HG02610 (cell line): ENCODE measurements around the gene ODF4.

Experiments
- ATAC-seq: cut with Tn5 transposase; IDR thresholded peaks from one replicate; pipeline ENCODE4 v1.9.1; 2021; ENCODE audit warnings: mild to moderate bottlenecking, moderate library complexity; ENCODE audit not compliant: unreplicated experiment

ODF4 gene, protein sequence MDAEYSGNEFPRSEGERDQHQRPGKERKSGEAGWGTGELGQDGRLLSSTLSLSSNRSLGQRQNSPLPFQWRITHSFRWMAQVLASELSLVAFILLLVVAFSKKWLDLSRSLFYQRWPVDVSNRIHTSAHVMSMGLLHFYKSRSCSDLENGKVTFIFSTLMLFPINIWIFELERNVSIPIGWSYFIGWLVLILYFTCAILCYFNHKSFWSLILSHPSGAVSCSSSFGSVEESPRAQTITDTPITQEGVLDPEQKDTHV

DNA sequence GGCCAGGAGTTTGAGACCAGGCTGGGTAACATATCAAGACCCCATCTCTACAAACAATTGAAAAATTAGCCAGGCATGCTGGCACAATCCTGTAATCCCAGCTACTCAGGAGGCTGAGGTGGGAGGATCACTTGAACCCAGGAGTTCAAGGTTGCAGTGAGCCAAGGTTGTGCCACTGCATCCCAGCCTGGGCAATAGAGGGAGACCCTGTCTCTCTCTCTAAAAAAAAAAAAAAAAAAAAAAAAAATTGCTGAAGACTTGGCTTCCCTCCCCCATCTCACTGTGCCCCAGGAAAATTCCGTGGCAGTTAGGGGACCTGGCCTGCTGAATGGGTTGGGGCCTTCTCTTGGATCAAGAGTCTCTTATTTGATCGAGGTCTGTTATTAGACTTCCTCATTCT lies at the start of gene ODF4:
TSS of gene ODF4 (plus strand) at position 301 of the 400 bp plus-strand sequence. CDS start 212 bp downstream, outside the sequence.
- no peak for ATAC-seq

DNA sequence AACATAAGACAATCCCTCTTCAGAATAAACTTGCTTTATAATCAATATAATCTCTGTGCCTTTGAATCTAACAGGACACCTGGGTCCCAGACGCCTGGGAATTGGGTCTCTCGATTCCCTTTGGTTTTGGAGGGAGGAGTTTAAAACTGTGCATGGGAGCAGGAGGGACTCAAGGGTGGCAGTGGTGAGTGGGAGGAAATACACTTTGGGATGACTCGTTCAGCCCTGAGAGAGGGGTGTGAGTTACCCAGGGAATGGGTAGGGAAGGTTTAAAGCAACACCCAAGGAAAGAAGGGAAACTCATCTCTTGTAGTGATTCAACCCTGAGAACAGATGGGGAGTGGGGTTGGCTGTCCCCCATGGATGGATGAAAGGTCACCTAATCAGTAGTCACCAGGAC lies 49.6 kb upstream of the ODF4 start:
- no peak for ATAC-seq

DNA sequence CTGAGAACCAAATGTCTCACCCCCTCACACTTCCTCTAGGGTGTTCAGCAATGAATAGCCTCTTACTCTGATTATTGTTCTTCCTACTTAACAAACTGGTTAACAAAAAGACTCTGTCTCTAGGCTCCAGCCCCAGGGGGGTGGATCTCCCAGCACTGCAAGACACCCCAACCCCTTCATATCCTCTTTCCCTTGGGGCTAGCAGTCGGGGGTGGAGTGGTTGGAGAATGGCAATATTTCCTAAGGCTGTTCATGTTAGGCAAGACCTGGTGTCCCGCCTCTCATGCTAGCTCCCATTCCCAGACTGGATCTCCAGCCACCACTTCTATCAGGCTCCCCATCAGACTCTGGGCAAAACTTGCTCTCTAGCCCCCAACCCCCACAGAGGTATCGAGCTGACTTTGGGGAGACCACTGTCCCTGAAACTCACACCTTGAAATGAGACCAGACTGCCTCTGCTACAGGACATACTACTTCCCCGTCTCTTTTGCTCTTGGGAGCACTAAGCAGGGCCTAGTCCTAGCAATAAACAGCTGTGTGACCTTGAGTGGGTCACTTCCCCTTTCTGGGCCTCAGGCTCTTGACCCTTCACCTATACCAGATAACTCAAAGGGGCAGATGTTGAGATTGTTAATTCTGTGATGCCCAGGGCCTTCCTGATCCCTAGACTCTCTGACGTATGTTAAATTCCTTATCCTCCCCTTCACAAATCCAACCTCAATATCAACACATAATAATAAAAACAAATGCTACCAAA lies 46.8 kb upstream of the ODF4 start:
- ATAC-seq, result no peak

DNA sequence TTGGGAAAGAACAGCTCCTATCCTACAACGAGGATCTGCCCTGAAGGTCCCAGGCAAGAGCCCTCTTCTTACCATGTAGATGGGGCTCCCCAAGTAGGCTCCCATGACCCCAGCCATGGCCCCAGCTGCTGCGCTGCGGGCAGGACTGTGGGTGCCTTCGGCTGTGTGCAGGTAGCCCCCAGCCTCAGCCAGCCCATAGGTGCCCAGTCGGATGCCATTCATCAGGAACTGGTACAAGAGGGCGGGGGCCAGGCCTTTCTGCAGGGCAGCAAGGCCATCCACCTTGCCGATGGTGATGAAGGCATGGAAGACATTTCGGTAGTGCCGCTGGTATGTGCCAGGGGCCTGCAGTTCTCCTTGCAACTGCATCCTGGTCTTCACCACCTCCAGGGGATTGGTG lies 45.3 kb upstream of the ODF4 start:
- no peak for ATAC-seq

DNA sequence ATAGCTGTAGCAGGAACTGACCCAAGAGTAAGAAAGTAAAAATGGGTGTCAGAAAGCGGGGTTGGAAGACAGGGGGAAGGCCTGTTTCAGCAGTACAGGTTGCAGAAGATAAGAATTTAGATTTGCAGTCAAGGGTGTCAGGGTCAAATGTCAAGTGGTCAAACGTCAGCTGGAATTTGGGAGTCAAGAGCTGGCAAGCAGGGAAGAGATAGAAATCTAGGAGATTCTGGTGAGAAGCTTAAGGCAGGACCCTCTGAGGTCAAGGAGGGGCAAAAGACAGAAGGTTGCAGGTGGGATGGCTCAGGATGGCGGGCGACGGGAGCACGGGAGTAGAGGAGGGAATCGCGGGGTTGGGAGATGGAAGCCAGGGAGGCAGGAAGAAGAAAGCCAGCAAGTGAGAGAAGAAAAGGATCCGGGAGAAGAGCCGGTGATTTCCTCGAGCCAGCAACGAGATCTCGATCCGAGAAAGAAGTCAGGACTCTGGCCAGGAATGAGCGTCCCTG lies 44.8 kb upstream of the ODF4 start:
- ATAC-seq, result no peak

DNA sequence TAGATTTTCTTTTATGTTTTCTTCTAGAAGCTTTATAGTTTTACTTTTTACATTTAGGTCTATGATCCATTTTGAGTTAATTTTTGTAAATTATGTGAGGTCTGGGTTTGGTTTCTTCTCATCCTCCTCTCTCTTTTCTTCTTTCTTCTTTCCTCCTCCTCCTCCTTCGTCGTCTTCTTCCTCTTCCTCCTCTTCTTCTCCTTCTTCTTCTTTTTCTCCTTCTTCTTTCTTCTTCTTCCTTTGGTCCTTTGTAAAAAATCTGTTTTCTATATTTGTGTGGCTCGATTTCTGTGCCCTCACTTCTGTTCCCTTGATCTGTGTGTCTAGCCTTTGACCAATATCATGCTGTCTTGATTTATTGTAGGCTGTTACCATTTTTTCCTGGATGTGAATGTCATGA lies 39.4 kb upstream of the ODF4 start:
- ATAC-seq, result no peak

DNA sequence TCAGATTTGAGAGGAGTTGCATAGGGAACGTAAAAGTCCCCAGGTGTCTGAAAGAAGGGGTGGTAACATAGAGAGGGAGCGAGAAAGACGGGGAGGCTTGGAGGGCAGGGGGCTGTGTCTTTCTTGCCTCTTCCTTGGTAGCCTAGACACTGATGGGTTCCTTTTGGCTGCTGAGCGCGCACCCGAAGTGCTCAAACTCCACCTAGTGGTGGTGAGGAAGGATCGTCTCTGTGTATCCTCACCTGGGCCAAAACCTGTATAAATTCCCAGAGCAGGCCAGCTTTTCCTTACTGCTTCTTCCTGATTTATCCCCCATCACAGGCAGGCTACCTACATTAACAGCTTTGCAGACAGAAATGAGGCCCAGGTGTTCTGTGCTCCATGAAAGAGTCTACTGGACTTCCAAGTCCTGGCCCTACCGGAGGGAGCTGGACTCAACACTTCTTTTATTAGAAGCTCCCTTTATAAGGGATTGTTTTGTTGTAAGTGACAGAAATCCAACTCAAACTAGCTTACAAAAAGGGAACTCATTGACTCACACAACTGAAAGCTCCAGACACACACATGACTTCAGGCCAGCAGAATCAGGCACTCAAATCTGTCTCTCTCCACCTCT lies 38.9 kb upstream of the ODF4 start:
- peak; percentile 58 for ATAC-seq

DNA sequence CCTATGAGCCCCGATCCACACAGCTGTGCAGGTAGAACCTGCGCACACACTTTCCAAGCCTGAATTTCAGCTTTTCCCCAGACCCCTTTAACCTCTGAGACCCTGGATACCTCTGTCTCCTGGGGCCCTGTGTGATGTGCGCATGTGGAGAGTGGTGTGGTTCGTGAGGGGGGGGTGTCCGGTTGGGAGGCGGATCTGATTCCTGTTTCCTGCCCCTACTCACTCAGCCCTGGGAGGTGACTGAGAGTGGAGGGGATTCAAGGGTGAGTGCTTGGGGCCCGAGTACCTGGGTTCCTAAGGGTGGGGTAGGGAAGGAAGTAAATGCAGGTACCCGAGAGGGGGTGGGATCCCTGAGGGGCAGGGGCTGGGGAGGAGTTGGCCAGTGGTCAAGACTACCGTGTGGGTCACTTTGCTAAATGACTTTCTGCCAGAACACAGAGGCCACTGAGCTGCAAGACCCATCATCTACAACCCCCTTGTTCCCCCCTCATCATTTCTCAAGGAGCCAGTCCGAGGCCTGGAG lies 29.0 kb upstream of the ODF4 start:
- ATAC-seq, result no peak

DNA sequence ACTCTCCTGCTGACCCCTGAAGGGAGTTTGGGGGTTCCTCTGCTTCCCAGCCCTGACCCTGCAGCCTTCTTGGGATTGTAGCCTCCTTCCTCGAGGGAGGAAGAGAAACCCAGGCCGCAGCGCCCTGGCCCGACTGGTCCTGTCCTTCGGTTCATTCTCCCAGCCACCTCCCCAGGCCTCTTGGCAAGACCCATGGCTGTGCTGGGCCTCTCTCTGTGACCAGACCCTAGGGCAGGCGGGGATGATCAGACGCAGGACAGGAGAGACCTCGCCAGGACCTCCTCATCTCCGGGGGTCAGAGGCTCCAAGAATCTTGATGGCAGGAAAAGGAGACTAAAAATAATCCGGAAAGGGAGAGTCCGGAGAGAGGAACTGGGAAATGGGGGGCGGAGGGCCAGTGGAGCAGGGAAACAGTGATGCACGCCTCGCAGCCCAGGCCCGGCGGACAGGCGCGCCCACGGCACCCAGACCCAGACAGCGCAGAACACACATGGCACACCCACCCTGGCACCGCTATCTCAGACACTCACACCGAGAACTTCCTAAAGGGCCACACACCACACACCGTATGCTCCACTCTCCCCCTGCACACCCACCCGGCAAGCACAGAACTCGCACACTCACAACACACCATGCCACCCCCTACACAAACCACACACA lies 28.4 kb upstream of the ODF4 start:
- no peak for ATAC-seq

DNA sequence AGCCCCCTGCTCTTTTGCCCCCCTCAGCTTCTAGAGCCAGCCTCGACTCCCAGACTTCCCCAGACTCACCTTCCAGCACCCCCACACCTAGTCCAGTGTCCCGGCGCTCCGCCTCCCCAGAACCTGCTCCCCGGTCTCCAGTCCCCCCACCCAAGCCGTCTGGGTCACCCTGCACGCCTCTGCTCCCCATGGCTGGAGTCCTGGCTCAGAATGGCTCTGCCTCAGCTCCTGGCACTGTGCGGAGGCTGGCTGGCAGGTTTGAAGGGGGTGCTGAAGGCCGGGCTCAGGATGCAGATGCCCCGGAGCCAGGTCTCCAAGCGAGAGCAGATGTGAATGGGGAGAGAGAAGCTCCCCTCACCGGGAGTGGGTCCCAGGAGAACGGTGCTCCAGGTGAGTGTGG lies 27.4 kb upstream of the ODF4 start:
- ATAC-seq, result no peak

DNA sequence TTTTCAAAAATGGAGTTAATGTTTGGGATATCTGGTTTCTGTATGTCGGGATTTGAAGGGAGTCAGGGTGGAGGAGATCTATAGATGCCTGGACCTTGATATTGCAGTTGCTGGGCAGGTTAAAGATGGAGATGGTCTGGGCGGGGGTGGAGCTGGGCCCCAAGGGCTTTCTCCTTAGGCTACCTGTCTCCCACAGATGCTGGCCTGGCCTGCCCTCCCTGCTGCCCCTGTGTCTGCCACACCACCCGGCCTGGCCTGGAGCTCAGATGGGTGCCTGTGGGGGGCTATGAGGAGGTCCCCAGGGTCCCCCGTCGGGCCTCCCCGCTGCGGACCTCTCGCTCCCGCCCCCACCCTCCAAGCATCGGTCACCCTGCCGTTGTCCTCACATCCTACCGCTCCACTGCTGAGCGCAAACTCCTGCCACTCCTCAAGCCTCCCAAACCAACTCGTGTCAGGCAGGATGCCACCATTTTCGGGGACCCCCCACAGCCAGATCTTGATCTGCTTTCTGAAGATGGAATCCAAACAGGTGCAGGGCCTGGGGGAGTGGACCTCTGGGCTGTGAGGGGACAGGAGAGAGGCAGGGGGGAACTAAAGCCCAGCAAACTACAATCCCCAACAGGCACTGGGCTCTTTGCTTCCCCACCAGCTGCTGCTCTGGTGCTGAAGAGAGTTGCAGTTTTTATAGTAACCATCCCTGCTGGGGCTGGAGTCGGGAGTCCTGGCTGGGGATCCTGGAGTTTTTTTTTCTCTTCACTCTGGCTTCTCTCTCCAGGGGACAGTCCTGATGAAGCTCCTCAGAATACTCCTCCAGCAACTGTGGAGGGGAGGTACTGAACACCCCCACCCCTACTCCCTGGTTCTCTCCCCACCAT lies 26.7 kb upstream of the ODF4 start:
- no peak for ATAC-seq

DNA sequence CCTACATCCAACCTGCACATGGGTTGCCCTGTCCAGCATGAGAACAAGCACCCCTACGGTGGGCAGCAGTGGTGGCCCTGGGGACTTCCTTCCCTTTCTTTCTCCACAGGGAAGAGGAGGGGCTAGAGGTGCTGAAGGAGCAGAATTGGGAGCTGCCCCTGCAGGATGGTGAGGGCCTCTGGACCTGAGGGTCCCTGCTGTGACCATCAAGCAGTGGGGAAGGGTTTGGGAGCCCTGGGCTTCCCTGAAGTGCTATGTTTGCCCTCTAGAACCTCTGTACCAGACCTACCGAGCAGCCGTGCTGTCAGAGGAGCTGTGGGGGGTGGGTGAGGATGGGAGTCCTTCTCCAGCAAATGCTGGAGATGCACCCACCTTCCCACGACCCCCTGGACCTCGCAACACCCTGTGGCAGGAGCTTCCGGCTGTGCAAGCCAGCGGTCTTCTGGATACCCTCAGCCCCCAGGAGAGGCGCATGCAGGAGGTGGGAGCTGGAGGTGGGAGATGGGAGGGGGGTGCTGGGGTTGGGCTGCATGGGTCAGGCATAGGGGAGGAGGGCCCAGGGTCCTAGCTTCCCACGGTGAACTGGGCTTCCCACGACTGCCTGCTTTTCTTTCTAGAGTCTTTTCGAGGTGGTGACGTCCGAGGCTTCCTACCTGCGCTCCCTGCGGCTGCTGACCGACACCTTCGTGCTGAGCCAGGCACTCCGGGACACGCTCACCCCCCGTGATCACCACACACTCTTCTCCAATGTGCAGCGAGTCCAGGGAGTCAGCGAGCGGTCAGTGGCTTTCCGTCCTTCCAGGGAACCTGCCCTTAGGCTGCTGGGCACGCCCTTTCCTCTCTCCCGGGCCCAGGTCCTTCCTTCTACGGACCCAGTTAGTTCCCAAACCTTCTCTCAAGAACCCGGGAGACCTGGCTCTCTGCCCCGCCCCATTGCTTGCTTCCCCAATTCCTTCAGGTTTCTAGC lies 24.6 kb upstream of the ODF4 start:
- ATAC-seq, result no peak

DNA sequence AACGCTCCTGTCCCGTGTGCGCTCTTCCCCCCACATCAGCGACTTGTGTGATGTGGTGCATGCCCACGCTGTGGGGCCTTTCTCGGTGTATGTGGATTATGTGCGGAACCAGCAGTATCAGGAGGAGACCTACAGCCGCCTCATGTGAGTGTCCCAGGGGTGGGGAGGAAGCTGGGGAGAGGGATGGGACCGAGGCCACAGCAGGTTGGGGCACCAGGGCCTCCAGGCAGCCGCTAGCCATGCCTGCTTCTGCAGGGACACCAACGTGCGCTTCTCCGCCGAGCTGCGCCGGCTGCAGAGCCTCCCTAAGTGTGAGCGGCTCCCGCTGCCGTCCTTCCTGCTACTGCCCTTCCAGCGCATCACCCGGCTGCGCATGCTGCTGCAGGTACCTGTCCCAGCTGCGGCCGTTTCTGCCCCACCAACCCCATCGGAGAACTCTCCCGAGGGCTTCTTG lies 23.8 kb upstream of the ODF4 start:
- no peak for ATAC-seq

DNA sequence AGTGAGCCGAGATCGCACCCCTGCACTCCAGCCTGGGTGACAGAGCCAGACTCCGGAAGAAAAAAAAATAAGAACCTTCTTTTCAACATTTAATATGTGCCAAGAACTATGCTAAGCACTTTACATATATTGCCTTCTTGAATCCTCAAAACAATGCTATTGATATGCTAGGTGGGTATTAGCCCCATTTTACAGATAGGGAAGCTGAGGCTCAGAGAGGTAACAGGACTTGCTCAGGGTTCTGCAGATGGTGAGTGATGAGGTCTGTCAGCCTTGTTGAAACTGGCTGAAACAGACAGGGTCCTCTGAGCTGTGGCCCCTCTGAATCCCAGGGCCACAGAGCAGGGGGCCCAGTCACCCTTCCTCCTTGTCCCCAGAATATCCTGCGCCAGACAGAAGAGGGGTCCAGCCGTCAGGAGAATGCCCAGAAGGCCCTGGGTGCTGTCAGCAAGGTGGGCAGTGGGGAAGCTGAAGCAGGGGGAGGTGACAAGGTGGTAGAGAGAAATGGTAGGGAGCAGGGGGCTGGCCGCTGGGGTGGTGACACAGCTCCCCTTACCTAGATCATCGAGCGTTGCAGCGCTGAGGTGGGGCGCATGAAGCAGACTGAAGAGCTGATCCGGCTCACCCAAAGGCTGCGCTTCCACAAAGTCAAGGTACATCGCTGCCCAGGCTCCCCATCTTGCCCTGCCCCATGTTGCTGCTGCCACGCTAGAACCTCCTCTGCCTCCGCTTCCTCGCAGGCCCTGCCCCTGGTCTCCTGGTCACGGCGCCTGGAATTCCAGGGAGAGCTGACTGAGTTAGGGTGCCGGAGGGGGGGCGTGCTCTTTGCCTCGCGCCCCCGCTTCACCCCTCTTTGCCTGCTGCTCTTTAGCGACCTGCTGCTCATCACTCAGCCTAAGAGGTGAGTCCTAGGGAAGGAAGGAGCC lies 21.4 kb upstream of the ODF4 start:
- no peak for ATAC-seq

DNA sequence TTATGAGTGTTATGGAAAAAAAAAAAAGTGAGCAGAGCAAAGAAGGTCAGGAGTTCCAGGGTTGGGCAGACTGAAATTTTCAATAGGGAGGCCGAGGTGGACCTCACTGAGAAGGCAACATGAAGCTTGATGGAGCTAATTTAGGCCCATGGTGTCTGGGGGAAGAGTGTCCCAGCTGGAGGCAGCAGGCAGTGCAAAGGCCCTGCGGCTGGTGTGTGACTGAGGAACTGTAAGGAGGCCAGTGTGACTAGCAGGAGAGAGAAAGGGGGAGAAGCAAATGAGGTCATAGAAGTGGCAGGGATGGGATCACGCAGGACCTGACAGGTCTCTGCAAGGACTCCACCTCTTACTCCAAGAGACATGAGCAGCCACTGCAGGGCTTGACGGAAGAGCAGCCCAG lies 19.4 kb upstream of the ODF4 start:
- no peak for ATAC-seq

DNA sequence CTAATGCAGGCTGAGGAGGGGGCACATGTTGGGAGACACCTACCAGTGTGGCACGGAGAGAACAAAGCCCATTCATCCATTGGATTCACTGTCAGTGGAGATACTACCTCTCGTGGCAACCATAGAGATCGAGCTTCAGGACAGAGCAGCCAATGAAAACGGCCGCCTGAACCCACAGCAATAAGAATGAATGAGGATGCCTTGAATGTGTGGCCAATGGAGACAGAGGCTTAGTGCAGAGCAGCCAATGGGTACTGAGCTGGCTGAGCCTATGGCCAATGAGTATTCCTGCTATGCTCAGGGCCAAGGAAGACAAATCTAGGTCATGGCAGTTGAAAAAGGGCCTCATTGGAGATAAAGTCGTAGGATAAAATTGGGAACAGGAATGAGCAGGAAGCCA lies 18.6 kb upstream of the ODF4 start:
- no peak for ATAC-seq

DNA sequence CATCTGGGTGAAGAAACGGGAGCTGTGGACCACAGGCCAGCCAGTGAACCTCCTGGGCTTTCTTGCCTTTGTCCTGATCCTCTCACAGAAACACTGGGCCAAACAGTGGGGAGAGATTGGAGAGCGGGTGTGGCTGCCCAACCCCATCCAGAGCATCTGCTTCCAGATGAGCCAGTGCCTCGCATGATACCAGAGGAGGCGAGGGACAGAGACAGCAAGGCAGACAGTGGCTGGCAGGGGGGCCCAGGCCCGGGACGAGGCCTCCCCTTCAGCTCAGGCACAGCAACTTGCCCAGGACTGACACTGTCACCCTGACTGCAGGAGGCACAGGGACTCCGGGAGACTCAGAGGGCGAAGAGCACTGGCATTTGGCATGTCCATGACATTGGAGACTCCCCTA lies 17.6 kb upstream of the ODF4 start:
- no peak for ATAC-seq

DNA sequence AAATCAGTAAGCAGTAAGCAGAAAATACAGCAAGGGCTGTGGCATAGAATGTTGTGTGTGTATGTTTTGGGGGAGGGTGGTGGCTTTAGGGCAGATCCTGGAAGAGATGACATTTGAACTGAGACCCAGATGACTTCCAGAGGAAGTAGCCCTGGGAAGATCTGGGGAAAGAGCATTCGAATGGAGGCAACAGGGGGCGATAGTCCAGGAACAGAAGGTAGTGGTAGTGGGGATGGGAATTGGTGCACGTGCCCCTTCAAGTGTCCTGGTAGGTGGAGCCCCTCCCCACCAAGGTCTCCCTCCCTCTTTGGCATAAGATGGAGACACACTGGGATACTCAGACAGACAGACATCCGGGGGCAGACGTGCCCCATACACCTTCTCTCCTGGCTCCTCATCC lies 15.5 kb upstream of the ODF4 start:
- no peak for ATAC-seq
